K562 (cell line): ENCODE results near the gene GAMT. TPM values are rescaled to one million over a fixed set of nuclear protein-coding genes. Genes with fewer than 3 reads are reported as not detected.
A peak's percentile ranks its signal among the peaks of the same experiment; 100 is the strongest.

ENCODE experiments used
- ATAC-seq: fragments of 200-7000 bp; cut with Tn5 transposase; 3 replicates; pipeline ENCODE4 v1.9.1; 2020; ENCODE audit warnings: moderate library complexity
- BruUV-seq: library from RNA; stranded (reverse); fragments of 400-500 nt; replicated peaks from 2 replicates; lab custom pipeline; 2021; lab: Mats Ljungman, UMichigan
- CTCF ChIA-PET: fragments of 300-600 bp; formaldehyde crosslinking; extraction: SDS; loops from one replicate; lab custom pipeline; 2021; ENCODE audit warnings: low intra/inter-chr PET ratio; lab: Yijun Ruan, JAX
- POLR2A ChIA-PET: fragments of 300-600, 350-650 bp; sonication (Branson Sonifier 250); formaldehyde crosslinking; extraction: SDS; loops from one replicate; lab custom pipeline; 2021; ENCODE audit warnings: antibody characterized with exemption, inconsistent platforms; lab: Yijun Ruan, JAX
- DNase-seq, 4 experiments: peaks; one replicate each; pipeline versions ENCODE4 v3.0.0 to v3.0.0-alpha.2; 2011 to 2018; ENCODE audit warnings: low spot score in 3 of 4, mixed read lengths in 3 of 4; ENCODE audit errors: extremely low read depth in 1 of 4
- FAIRE-seq: peaks from 2 replicates; lab custom pipeline; 2011; peaks lifted over from hg19 to GRCh38; lab: Jason Lieb, UNC
- H2AFZ ChIP-seq: 2 replicates; pipeline ENCODE4 v1.6.0; 2011; ENCODE audit warnings: low read depth, low read length, control low read depth, inconsistent platforms
- H3K27ac ChIP-seq: fragments of 200-600 bp; 3 replicates; pipeline ENCODE4 v1.8.0; 2011; ENCODE audit warnings: low read depth, mild to moderate bottlenecking, control low read depth, inconsistent platforms, low read length, moderate library complexity, mixed read lengths; ENCODE audit errors: extremely low read depth
- H3K27me3 ChIP-seq, 2 experiments: fragments of 300-600 bp in 1 of 2; 2 replicates in 1 of 2; 3 replicates in 1 of 2; pipeline versions ENCODE4 v1.6.0 to v1.8.0; 2011; ENCODE audit warnings: inconsistent platforms in 2 of 2, low read length in 2 of 2, mild to moderate bottlenecking in 1 of 2, mixed read lengths in 1 of 2, moderate library complexity in 1 of 2; ENCODE audit not compliant: control insufficient read depth in 2 of 2, insufficient read depth in 2 of 2
- H3K36me3 ChIP-seq: fragments of 300-600 bp; 3 replicates; pipeline ENCODE4 v1.8.0; 2011; ENCODE audit warnings: mild to moderate bottlenecking, low read length, inconsistent platforms; ENCODE audit not compliant: control insufficient read depth, insufficient read depth
- H3K4me1 ChIP-seq, 2 experiments: fragments of 200-600 bp in 1 of 2; replicated peaks in 1 of 2; 2 replicates in 1 of 2; 3 replicates in 1 of 2; pipeline versions ENCODE4 v1.5.1 to v1.8.0; 2011; ENCODE audit warnings: inconsistent platforms in 2 of 2, low read length in 2 of 2, mild to moderate bottlenecking in 1 of 2, mixed read lengths in 1 of 2, moderate library complexity in 1 of 2; ENCODE audit not compliant: control insufficient read depth in 2 of 2, insufficient read depth in 2 of 2
- H3K4me2 ChIP-seq: 2 replicates; pipeline ENCODE4 v1.6.1; 2011; ENCODE audit warnings: low read length, control low read depth, inconsistent platforms, mixed read lengths; ENCODE audit not compliant: insufficient read depth
- H3K4me3 ChIP-seq: fragments of 200-600 bp; sonication (generic), shearing (Covaris generic); 2 replicates; pipeline ENCODE4 v1.5.1; 2016; ENCODE audit warnings: control low read depth, inconsistent platforms
- H3K79me2 ChIP-seq: fragments of 200-600 bp; 3 replicates; pipeline ENCODE4 v1.8.0; 2011; ENCODE audit warnings: low read length, inconsistent platforms; ENCODE audit not compliant: control insufficient read depth, insufficient read depth
- H3K9ac ChIP-seq, 2 experiments: 2 replicates each; pipeline versions ENCODE4 v1.6.0 to v1.6.1; 2011; ENCODE audit warnings: low read depth in 2 of 2, low read length in 2 of 2, control low read depth in 1 of 2, inconsistent platforms in 1 of 2, mild to moderate bottlenecking in 1 of 2, mixed read lengths in 1 of 2; ENCODE audit not compliant: insufficient read depth in 1 of 2
- H3K9me1 ChIP-seq: one replicate; pipeline ENCODE4 v1.6.0; 2011; ENCODE audit warnings: inconsistent platforms, mild to moderate bottlenecking, low read length, moderate library complexity; ENCODE audit not compliant: control insufficient read depth, insufficient read depth
- H3K9me3 ChIP-seq: replicated peaks from 2 replicates; pipeline ENCODE4 v1.5.1; 2011; ENCODE audit warnings: low read depth, low read length, inconsistent platforms; ENCODE audit not compliant: control insufficient read depth, insufficient read depth
- H4K20me1 ChIP-seq: replicated peaks from 2 replicates; pipeline ENCODE4 v1.6.1; 2011; ENCODE audit warnings: low read length, inconsistent platforms, mixed read lengths; ENCODE audit not compliant: control insufficient read depth, insufficient read depth
- CSDE1 ChIP-seq, 2 experiments: fragments of 450-650 bp; IDR thresholded peaks; 2 replicates each; pipeline ENCODE4 v1.6.1; 2016; ENCODE audit warnings: mild to moderate bottlenecking in 1 of 2
- ERF ChIP-seq: fragments of 450-650 bp; formaldehyde crosslinking; IDR thresholded peaks from 2 replicates; pipeline ENCODE4 v1.4.0; 2020; ENCODE audit warnings: mild to moderate bottlenecking, mixed read lengths
- FOXJ2 ChIP-seq: fragments of 200-800 bp; sonication (Bioruptor generic); IDR thresholded peaks from 2 replicates; pipeline ENCODE4 v1.6.1; 2016; ENCODE audit warnings: missing genetic modification characterization, missing compliant biosample characterization
- HMG20A ChIP-seq: fragments of 450-650 bp; formaldehyde crosslinking; conservative IDR thresholded peaks from 2 replicates; pipeline ENCODE4 v1.4.0; 2020; ENCODE audit warnings: mild to moderate bottlenecking, mixed read lengths
- JUND ChIP-seq, 2 experiments: IDR thresholded peaks; 2 replicates in 1 of 2; 3 replicates in 1 of 2; pipeline ENCODE4 v1.6.1; 2011; ENCODE audit warnings: borderline replicate concordance in 2 of 2, low read depth in 2 of 2, low read length in 2 of 2, improper control_type of control experiment in 1 of 2, missing biosample characterization in 1 of 2, missing genetic modification characterization in 1 of 2, missing genetic modification reagents in 1 of 2
- NFXL1 ChIP-seq: fragments of 450-650 bp; formaldehyde crosslinking; IDR thresholded peaks from 2 replicates; pipeline ENCODE4 v1.4.0; 2021; ENCODE audit warnings: mild to moderate bottlenecking
- PHB ChIP-seq: fragments of 250-450 bp; sonication (Bioruptor Pico); IDR thresholded peaks from 2 replicates; pipeline ENCODE4 v1.5.0; 2021
- PHTF2 ChIP-seq: fragments of 250-450 bp; sonication (Bioruptor Pico); IDR thresholded peaks from 2 replicates; pipeline ENCODE4 v1.5.0; 2021; ENCODE audit warnings: mild to moderate bottlenecking
- PRPF4 ChIP-seq: fragments of 200-400 bp; formaldehyde crosslinking; IDR thresholded peaks from one replicate; pipeline ENCODE4 v1.6.1; 2017; ENCODE audit warnings: low read length, low read depth, mild to moderate bottlenecking; ENCODE audit not compliant: insufficient read depth, poor library complexity, severe bottlenecking
- SIRT6 ChIP-seq: IDR thresholded peaks from one replicate; pipeline ENCODE4 v1.6.1; 2012; ENCODE audit warnings: low read depth, mild to moderate bottlenecking, control low read depth, inconsistent platforms, low read length, moderate library complexity
- SP2 ChIP-seq: IDR thresholded peaks from 2 replicates; pipeline ENCODE4 v1.6.1; 2011; ENCODE audit warnings: mild to moderate bottlenecking, low read depth, low read length, moderate library complexity; ENCODE audit not compliant: poor library complexity, severe bottlenecking; ENCODE audit errors: extremely low read depth
- ZNF174 ChIP-seq: fragments of 250-450 bp; sonication (Bioruptor Pico); IDR thresholded peaks from 2 replicates; pipeline ENCODE4 v1.4.0; 2020; ENCODE audit warnings: mild to moderate bottlenecking
- WGBS: fragments of 100-300 bp; shearing (Covaris generic); methylation state at CpG from one replicate; pipeline ENCODE4 v1.1.6; 2016; ENCODE audit warnings: low coverage, mixed read lengths; ENCODE audit not compliant: insufficient coverage; ENCODE audit errors: missing lambda C conversion rate; 5-methylcytosine and 5-hydroxymethylcytosine counted together
- in situ Hi-C: fragments of 300-500 bp; cut with MboI; formaldehyde crosslinking; loops from 4 replicates; pipeline ENCODE4 v1.15.0; 2018; ENCODE audit warnings: inconsistent platforms, mixed read lengths
- intact Hi-C: fragments of 100-400 bp; cut with micrococcal nuclease; formaldehyde crosslinking; loops from 2 replicates; pipeline ENCODE4 v1.14.2; 2022
- polyA plus RNA-seq, 8 experiments: library from polyadenylated mRNA; depleted of rRNA in 4 of 8; stranded (reverse) in 5 of 8; unstranded in 3 of 8; fragments of >200 nt; fragmentation: Nextera tagmentation in 2 of 8; fragmentation: Illumina TruSeq in 1 of 8; extraction: Ambion mirVana in 2 of 8; extraction: Trizol in 1 of 8; gene quantifications; 2 replicates each; pipeline versions ENCODE4 v1.2.1 to v1.2.3, GENCODE V29; 2011 to 2014; ENCODE audit warnings: inconsistent platforms in 1 of 8, missing spikeins in 1 of 8
- total RNA-seq, 7 experiments: library from RNA; depleted of rRNA in 6 of 7; stranded (reverse); fragments of >200 nt in 6 of 7; fragmentation: Illumina TruSeq in 2 of 7; extraction: Trizol in 2 of 7; gene quantifications; 2 replicates each; pipeline versions ENCODE4 v1.2.1 to v1.2.3, GENCODE V29; 2011 to 2021; ENCODE audit warnings: low replicate concordance in 1 of 7
- TF ChIP-seq, protein P1 (sequence below): fragments of 450-650 bp; IDR thresholded peaks from 2 replicates; pipeline ENCODE4 v1.6.1; 2016; ENCODE audit warnings: borderline replicate concordance
- TF ChIP-seq, protein P2 (sequence below): fragments of 450-650 bp; IDR thresholded peaks from 2 replicates; pipeline ENCODE4 v1.7.1; 2018; ENCODE audit warnings: mild to moderate bottlenecking, low read depth; ENCODE audit not compliant: partially characterized antibody
- TF ChIP-seq, protein P3 (sequence below): fragments of 250-450 bp; sonication (Bioruptor Pico); IDR thresholded peaks from 2 replicates; pipeline ENCODE4 v1.5.0; 2021
- TF ChIP-seq, protein P4 (sequence below): sonication (generic); formaldehyde crosslinking; IDR thresholded peaks from 2 replicates; pipeline ENCODE4 v1.8.1; 2022; ENCODE audit warnings: missing genetic modification reagents

Gene GAMT
- total and polyA plus RNA-seq, 9 of the 15 experiments (the other 6 are each of a cell fraction or from before 2014, with no cell fraction given), result 1.3 to 35.3 (median 27.2) TPM

DNA sequence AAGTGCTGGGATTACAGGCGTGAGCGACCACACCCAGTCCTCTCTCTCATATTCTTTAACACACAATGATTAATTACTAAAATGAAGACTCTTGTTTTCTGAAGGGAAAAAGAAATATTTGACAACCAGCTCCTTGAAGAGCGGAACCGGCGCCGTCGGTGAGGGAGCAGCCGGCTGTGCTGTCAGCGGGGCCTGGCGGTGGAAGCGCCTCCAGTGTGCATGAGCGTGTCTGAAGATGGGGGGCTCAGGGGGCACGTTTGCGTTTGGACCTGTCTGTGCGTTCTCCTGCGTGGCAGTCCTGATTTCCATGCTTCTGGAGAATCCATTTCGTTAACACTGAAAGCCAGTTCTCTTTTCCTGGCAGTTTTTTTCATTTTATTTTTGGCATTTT is 24.9 kb downstream of the GAMT start:
- in situ Hi-C loops (no loop called here), intact Hi-C loops (no loop called here)
- Histone ChIP-seq H3K27me3 (no peaks in the 10 kb centered on the region), H3K9me3 (no peaks in the 10 kb centered on the region), H3K9me1 (no peaks in the 10 kb centered on the region), H3K9ac (peak overlapping the region in 1 of 2 experiments; percentile 43; a peak in 1 of 4 replicates), H3K4me2 (no peak overlapping the region), H2AFZ (no peak overlapping the region), H3K36me3 (peaks cover 46% of the 10 kb centered on the region), H3K4me3 (no peak overlapping the region), H4K20me1 (no peaks in the 10 kb centered on the region; the same call in 1 of the 2 replicates), H3K4me1 (peaks cover 0 to 45% of the 10 kb centered on the region in 2 experiments; a peak in 2 of 5 replicates), H3K79me2 (no peaks in the 10 kb centered on the region), H3K27ac (no peak overlapping the region)
- ChIA-PET POLR2A (no interaction called here), CTCF (interaction anchor here (0.6 kb wide), 1 partner anchor 96 kb away, joined by 5 read pairs; no protein-coding TSS in a partner anchor)
- FAIRE-seq (no peak), ATAC-seq (no peak), DNase-seq (no peak)
- 92% methylated on average over 15 of the region's 17 CpGs for WGBS
- BruUV-seq, result no TSS peak
- TF ChIP-seq ZNF174, result no peak
- TF ChIP-seq PRPF4, result no peak
- no peak for TF ChIP-seq SIRT6
- no peak for TF ChIP-seq JUND (IDR thresholded peaks at IDR 0.05; ENCODE audit: borderline replicate concordance, low read depth, low read length)
- no peak for TF ChIP-seq JUND (tag; IDR thresholded peaks at IDR 0.05; ENCODE audit: borderline replicate concordance, low read depth, low read length)
- TF ChIP-seq PHTF2, result no peak
- TF ChIP-seq NFXL1 (CRISPR knock-in tag), result no peak
- TF ChIP-seq, protein P1, sequence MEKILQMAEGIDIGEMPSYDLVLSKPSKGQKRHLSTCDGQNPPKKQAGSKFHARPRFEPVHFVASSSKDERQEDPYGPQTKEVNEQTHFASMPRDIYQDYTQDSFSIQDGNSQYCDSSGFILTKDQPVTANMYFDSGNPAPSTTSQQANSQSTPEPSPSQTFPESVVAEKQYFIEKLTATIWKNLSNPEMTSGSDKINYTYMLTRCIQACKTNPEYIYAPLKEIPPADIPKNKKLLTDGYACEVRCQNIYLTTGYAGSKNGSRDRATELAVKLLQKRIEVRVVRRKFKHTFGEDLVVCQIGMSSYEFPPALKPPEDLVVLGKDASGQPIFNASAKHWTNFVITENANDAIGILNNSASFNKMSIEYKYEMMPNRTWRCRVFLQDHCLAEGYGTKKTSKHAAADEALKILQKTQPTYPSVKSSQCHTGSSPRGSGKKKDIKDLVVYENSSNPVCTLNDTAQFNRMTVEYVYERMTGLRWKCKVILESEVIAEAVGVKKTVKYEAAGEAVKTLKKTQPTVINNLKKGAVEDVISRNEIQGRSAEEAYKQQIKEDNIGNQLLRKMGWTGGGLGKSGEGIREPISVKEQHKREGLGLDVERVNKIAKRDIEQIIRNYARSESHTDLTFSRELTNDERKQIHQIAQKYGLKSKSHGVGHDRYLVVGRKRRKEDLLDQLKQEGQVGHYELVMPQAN, result no peak
- TF ChIP-seq, protein P2, sequence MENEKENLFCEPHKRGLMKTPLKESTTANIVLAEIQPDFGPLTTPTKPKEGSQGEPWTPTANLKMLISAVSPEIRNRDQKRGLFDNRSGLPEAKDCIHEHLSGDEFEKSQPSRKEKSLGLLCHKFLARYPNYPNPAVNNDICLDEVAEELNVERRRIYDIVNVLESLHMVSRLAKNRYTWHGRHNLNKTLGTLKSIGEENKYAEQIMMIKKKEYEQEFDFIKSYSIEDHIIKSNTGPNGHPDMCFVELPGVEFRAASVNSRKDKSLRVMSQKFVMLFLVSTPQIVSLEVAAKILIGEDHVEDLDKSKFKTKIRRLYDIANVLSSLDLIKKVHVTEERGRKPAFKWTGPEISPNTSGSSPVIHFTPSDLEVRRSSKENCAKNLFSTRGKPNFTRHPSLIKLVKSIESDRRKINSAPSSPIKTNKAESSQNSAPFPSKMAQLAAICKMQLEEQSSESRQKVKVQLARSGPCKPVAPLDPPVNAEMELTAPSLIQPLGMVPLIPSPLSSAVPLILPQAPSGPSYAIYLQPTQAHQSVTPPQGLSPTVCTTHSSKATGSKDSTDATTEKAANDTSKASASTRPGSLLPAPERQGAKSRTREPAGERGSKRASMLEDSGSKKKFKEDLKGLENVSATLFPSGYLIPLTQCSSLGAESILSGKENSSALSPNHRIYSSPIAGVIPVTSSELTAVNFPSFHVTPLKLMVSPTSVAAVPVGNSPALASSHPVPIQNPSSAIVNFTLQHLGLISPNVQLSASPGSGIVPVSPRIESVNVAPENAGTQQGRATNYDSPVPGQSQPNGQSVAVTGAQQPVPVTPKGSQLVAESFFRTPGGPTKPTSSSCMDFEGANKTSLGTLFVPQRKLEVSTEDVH, result no peak
- no peak for TF ChIP-seq HMG20A (CRISPR knock-in tag)
- no peak for TF ChIP-seq FOXJ2 (tag)
- TF ChIP-seq, protein P3, sequence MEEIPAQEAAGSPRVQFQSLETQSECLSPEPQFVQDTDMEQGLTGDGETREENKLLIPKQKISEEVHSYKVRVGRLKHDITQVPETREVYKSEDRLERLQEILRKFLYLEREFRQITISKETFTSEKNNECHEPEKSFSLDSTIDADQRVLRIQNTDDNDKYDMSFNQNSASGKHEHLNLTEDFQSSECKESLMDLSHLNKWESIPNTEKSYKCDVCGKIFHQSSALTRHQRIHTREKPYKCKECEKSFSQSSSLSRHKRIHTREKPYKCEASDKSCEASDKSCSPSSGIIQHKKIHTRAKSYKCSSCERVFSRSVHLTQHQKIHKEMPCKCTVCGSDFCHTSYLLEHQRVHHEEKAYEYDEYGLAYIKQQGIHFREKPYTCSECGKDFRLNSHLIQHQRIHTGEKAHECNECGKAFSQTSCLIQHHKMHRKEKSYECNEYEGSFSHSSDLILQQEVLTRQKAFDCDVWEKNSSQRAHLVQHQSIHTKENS (CRISPR knock-in tag), result no peak
- TF ChIP-seq, protein P4, sequence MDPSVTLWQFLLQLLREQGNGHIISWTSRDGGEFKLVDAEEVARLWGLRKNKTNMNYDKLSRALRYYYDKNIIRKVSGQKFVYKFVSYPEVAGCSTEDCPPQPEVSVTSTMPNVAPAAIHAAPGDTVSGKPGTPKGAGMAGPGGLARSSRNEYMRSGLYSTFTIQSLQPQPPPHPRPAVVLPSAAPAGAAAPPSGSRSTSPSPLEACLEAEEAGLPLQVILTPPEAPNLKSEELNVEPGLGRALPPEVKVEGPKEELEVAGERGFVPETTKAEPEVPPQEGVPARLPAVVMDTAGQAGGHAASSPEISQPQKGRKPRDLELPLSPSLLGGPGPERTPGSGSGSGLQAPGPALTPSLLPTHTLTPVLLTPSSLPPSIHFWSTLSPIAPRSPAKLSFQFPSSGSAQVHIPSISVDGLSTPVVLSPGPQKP (CRISPR knock-in tag), result no peak
- TF ChIP-seq SP2, result no peak
- TF ChIP-seq ERF (CRISPR knock-in tag), result no peak
- no peak for TF ChIP-seq CSDE1 (IDR thresholded peaks at IDR 0.05)
- no peak for TF ChIP-seq PHB (CRISPR knock-in tag)
